Liver (tissue), 9 donors: Measurements from ENCODE around the gene RAPGEF4. TPM values are rescaled to one million over a fixed set of nuclear protein-coding genes. Genes with fewer than 3 reads are reported as not detected.

Experiments
- DNase-seq: peaks from one replicate; pipeline ENCODE4 v3.0.0-alpha.2; 2017; ENCODE audit warnings: low spot score
- H3K27ac ChIP-seq, 2 donors: one replicate each; pipeline ENCODE4 v1.7.0; 2013; ENCODE audit warnings: inconsistent platforms in 2 of 2, low read length in 2 of 2, control low read depth in 1 of 2, low read depth in 1 of 2, mild to moderate bottlenecking in 1 of 2
- H3K27me3 ChIP-seq, 4 donors: one replicate each; pipeline versions ENCODE4 v1.6.1 to v1.7.0; 2013; ENCODE audit warnings: low read length in 3 of 4, inconsistent platforms in 1 of 4, mild to moderate bottlenecking in 1 of 4, moderate library complexity in 1 of 4; ENCODE audit not compliant: control insufficient read depth in 4 of 4, insufficient read depth in 4 of 4
- H3K36me3 ChIP-seq, 4 donors: one replicate each; pipeline versions ENCODE4 v1.6.1 to v1.7.0; 2013; ENCODE audit warnings: low read length in 3 of 4, mild to moderate bottlenecking in 3 of 4, low read depth in 1 of 4, moderate library complexity in 1 of 4; ENCODE audit not compliant: control insufficient read depth in 4 of 4, insufficient read depth in 3 of 4
- H3K4me1 ChIP-seq, 4 donors: one replicate each; pipeline versions ENCODE4 v1.6.1 to v1.7.0; 2013; ENCODE audit warnings: low read length in 3 of 4, mild to moderate bottlenecking in 3 of 4, moderate library complexity in 1 of 4; ENCODE audit not compliant: control insufficient read depth in 4 of 4, insufficient read depth in 4 of 4
- H3K4me3 ChIP-seq, 3 donors: one replicate each; pipeline versions ENCODE4 v1.6.1 to v1.7.0; 2013; ENCODE audit warnings: low read length in 3 of 3, control low read depth in 1 of 3, low read depth in 1 of 3, mild to moderate bottlenecking in 1 of 3
- H3K9ac ChIP-seq, 2 donors: one replicate each; pipeline ENCODE4 v1.7.0; 2013; ENCODE audit warnings: low read length in 2 of 2, mild to moderate bottlenecking in 2 of 2, moderate library complexity in 2 of 2, control low read depth in 1 of 2, low read depth in 1 of 2
- H3K9me3 ChIP-seq, 4 donors: one replicate each; pipeline versions ENCODE4 v1.6.1 to v1.7.0; 2013; ENCODE audit warnings: low read length in 3 of 4; ENCODE audit not compliant: control insufficient read depth in 4 of 4
- ATF3 ChIP-seq: IDR thresholded peaks from 2 replicates; pipeline ENCODE4 v1.6.1; 2016; ENCODE audit warnings: antibody characterized with exemption
- CTCF ChIP-seq: fragments of 150-350 bp; IDR thresholded peaks from 2 replicates; pipeline ENCODE4 v1.5.1; 2017; ENCODE audit warnings: improper control_type of control experiment, low read depth, low read length; ENCODE audit not compliant: missing input control
- EGR1 ChIP-seq, 2 donors: IDR thresholded peaks; 2 replicates each; pipeline ENCODE4 v1.6.1; 2016 to 2018; ENCODE audit warnings: antibody characterized with exemption in 2 of 2, low read depth in 2 of 2
- FOXA1 ChIP-seq: IDR thresholded peaks from 2 replicates; pipeline ENCODE4 v1.6.1; 2016; ENCODE audit warnings: antibody characterized with exemption
- GABPA ChIP-seq, 2 donors: IDR thresholded peaks in 1 of 2; conservative IDR thresholded peaks in 1 of 2; 2 replicates each; pipeline ENCODE4 v1.6.1; 2016; ENCODE audit warnings: antibody characterized with exemption in 2 of 2, mild to moderate bottlenecking in 1 of 2, moderate library complexity in 1 of 2
- HNF4A ChIP-seq, 2 donors: conservative IDR thresholded peaks; 2 replicates each; pipeline ENCODE4 v1.6.1; 2016; ENCODE audit warnings: antibody characterized with exemption in 2 of 2, mild to moderate bottlenecking in 2 of 2
- HNF4G ChIP-seq: IDR thresholded peaks from 2 replicates; pipeline ENCODE4 v1.6.1; 2016; ENCODE audit warnings: antibody characterized with exemption
- JUND ChIP-seq, 2 donors: IDR thresholded peaks; 2 replicates each; pipeline ENCODE4 v1.6.1; 2016; ENCODE audit warnings: antibody characterized with exemption in 2 of 2
- NR2F2 ChIP-seq: IDR thresholded peaks from 2 replicates; pipeline ENCODE4 v1.6.1; 2016; ENCODE audit warnings: antibody characterized with exemption
- RAD21 ChIP-seq, 2 donors: IDR thresholded peaks; 2 replicates each; pipeline ENCODE4 v1.6.1; 2016; ENCODE audit warnings: antibody characterized with exemption in 2 of 2, mild to moderate bottlenecking in 2 of 2
- REST ChIP-seq: IDR thresholded peaks from 2 replicates; pipeline ENCODE4 v1.6.1; 2016; ENCODE audit warnings: antibody characterized with exemption, mild to moderate bottlenecking
- SP1 ChIP-seq: IDR thresholded peaks from 2 replicates; pipeline ENCODE4 v1.6.1; 2018; ENCODE audit warnings: antibody characterized with exemption, mild to moderate bottlenecking
- TAF1 ChIP-seq: conservative IDR thresholded peaks from 2 replicates; pipeline ENCODE4 v1.6.1; 2016; ENCODE audit warnings: antibody characterized with exemption, mild to moderate bottlenecking
- YY1 ChIP-seq: IDR thresholded peaks from 2 replicates; pipeline ENCODE4 v1.6.1; 2016; ENCODE audit warnings: antibody characterized with exemption, mild to moderate bottlenecking
- ZBTB33 ChIP-seq: IDR thresholded peaks from 2 replicates; pipeline ENCODE4 v1.6.1; 2016; ENCODE audit warnings: antibody characterized with exemption
- WGBS: extraction: QIAGEN DNeasy Blood & Tissue Kit; methylation state at CpG from one replicate; pipeline ENCODE4 v1.1.7; 2013; 5-methylcytosine and 5-hydroxymethylcytosine counted together
- polyA plus RNA-seq, 2 donors: library from polyadenylated mRNA; stranded (reverse) in 1 of 2; unstranded in 1 of 2; fragments of 200-250 nt in 1 of 2; fragments of >200 nt in 1 of 2; fragmentation: Nextera tagmentation in 1 of 2; extraction: Ambion mirVana in 1 of 2; gene quantifications; one replicate each; pipeline versions ENCODE4 v1.2.1 to v1.2.3, GENCODE V29; 2013 to 2015
- total RNA-seq, 2 donors: library from RNA; depleted of rRNA; stranded (reverse); fragments of >200 nt; gene quantifications; one replicate each; pipeline ENCODE4 v1.2.3, GENCODE V29; 2014
- donor health status: healthy.
- donor health status: healthy.
- donor health status: healthy.
- donor health status: healthy.
- donor health status: healthy.

RAPGEF4 gene
- total and polyA plus RNA-seq, 4 donors = 1.5 to 18.2 (median 8.3) TPM

GRCh38 chr2:172826522-172826921 is 90.9 kb downstream of the RAPGEF4 start:
- Histone ChIP-seq H3K27me3 (no peaks in the 10 kb centered on the region), H3K27ac (no peak overlapping the region), H3K4me1 (no peaks in the 10 kb centered on the region), H3K4me3 (no peak overlapping the region), H3K9ac (no peak overlapping the region), H3K9me3 (no peaks in the 10 kb centered on the region), H3K36me3 (no peaks in the 10 kb centered on the region)
- 93% methylated on average over 3 of the region's 3 CpGs for WGBS
- TF ChIP-seq CTCF (no peak), RAD21 (IDR thresholded peaks at IDR 0.05) (no peak), ATF3 (no peak), HNF4A (conservative IDR thresholded peaks at IDR 0.05) (no peak)
- DNase-seq = no peak

GRCh38 chr2:172829229-172829628 is 93.6 kb downstream of the RAPGEF4 start:
- Histone ChIP-seq H3K9me3 (no peaks in the 10 kb centered on the region), H3K4me3 (no peak overlapping the region), H3K27ac (no peak overlapping the region), H3K4me1 (no peaks in the 10 kb centered on the region), H3K9ac (no peak overlapping the region), H3K27me3 (no peaks in the 10 kb centered on the region), H3K36me3 (no peaks in the 10 kb centered on the region)
- 88% methylated on average over 7 of the region's 7 CpGs for WGBS
- TF ChIP-seq HNF4G = no peak
- no peak for TF ChIP-seq GABPA (IDR thresholded peaks at IDR 0.05 in 1 of 2, conservative IDR thresholded peaks at IDR 0.05 in 1 of 2)
- no peak for TF ChIP-seq ZBTB33
- TF ChIP-seq YY1 = no peak
- no peak for TF ChIP-seq JUND (IDR thresholded peaks at IDR 0.05)
- no peak for TF ChIP-seq RAD21 (IDR thresholded peaks at IDR 0.05)
- TF ChIP-seq TAF1 = no peak
- no peak for TF ChIP-seq HNF4A (conservative IDR thresholded peaks at IDR 0.05)
- TF ChIP-seq NR2F2 = no peak
- TF ChIP-seq ATF3 = no peak
- no peak for TF ChIP-seq CTCF
- no peak for TF ChIP-seq EGR1 (IDR thresholded peaks at IDR 0.05; ENCODE audit: low read depth in 2 of 2)
- TF ChIP-seq SP1 = no peak
- TF ChIP-seq FOXA1 = no peak
- no peak for TF ChIP-seq REST
- no peak for DNase-seq
